Neural cell (in vitro differentiated cells): ENCODE data around the gene NEK10.

Experiments used
- EZH2 ChIP-seq: fragments of 200-600, 300-800 bp; shearing (Covaris generic), sonication (generic); IDR thresholded peaks from 2 replicates; pipeline ENCODE4 v1.6.1; 2014; ENCODE audit warnings: antibody characterized with exemption, low read length, borderline replicate concordance, mild to moderate bottlenecking; ENCODE audit not compliant: insufficient read depth, poor library complexity, severe bottlenecking
- POLR2AphosphoS5 ChIP-seq: IDR thresholded peaks from 2 replicates; pipeline ENCODE4 v1.6.1; 2012
- TAF1 ChIP-seq: IDR thresholded peaks from 2 replicates; pipeline ENCODE4 v1.6.1; 2012; ENCODE audit warnings: low read depth
- TF ChIP-seq, protein P1 (sequence below): fragments of 450-650 bp; IDR thresholded peaks from 2 replicates; pipeline ENCODE4 v1.5.1; 2014; ENCODE audit warnings: antibody characterized with exemption, mild to moderate bottlenecking, moderate library complexity; ENCODE audit not compliant: poor library complexity, severe bottlenecking
- TF ChIP-seq, protein P2 (sequence below): IDR thresholded peaks from 2 replicates; pipeline ENCODE4 v1.6.1; 2012; ENCODE audit warnings: borderline replicate concordance

DNA sequence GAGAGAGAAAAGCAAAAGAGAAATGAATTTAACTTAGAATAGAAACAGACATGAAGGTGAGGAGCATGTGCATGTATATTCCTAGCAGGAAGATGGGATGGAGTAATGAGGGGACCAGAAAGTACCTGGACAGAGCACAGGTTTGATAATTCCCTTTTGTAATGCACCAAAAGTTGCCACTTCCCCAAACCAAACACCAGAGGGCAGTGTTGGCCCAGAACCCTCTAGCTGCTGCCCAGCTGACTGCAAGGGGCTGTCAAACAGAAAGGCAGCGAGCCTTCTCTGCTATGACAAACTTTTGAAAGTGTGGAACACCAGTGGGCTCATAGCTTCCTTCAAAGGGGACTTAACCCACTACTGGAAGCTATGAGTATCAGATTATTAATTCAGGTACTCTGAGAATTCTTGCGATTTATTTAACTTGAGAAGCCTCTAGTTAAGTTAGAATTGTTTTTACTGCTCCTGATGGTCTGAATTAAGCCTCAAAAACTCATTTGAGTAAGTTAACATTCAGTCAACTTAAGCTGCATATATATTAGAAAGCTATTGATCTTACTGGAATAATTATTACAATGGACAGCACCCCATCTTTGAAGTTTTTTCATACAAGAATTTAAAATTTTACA, 234.9 kb downstream of the NEK10 start:
- TF ChIP-seq, protein P1, sequence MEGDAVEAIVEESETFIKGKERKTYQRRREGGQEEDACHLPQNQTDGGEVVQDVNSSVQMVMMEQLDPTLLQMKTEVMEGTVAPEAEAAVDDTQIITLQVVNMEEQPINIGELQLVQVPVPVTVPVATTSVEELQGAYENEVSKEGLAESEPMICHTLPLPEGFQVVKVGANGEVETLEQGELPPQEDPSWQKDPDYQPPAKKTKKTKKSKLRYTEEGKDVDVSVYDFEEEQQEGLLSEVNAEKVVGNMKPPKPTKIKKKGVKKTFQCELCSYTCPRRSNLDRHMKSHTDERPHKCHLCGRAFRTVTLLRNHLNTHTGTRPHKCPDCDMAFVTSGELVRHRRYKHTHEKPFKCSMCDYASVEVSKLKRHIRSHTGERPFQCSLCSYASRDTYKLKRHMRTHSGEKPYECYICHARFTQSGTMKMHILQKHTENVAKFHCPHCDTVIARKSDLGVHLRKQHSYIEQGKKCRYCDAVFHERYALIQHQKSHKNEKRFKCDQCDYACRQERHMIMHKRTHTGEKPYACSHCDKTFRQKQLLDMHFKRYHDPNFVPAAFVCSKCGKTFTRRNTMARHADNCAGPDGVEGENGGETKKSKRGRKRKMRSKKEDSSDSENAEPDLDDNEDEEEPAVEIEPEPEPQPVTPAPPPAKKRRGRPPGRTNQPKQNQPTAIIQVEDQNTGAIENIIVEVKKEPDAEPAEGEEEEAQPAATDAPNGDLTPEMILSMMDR: peak; percentile 89
- TF ChIP-seq POLR2AphosphoS5: no peak
- no peak for TF ChIP-seq TAF1
- TF ChIP-seq, protein P2, sequence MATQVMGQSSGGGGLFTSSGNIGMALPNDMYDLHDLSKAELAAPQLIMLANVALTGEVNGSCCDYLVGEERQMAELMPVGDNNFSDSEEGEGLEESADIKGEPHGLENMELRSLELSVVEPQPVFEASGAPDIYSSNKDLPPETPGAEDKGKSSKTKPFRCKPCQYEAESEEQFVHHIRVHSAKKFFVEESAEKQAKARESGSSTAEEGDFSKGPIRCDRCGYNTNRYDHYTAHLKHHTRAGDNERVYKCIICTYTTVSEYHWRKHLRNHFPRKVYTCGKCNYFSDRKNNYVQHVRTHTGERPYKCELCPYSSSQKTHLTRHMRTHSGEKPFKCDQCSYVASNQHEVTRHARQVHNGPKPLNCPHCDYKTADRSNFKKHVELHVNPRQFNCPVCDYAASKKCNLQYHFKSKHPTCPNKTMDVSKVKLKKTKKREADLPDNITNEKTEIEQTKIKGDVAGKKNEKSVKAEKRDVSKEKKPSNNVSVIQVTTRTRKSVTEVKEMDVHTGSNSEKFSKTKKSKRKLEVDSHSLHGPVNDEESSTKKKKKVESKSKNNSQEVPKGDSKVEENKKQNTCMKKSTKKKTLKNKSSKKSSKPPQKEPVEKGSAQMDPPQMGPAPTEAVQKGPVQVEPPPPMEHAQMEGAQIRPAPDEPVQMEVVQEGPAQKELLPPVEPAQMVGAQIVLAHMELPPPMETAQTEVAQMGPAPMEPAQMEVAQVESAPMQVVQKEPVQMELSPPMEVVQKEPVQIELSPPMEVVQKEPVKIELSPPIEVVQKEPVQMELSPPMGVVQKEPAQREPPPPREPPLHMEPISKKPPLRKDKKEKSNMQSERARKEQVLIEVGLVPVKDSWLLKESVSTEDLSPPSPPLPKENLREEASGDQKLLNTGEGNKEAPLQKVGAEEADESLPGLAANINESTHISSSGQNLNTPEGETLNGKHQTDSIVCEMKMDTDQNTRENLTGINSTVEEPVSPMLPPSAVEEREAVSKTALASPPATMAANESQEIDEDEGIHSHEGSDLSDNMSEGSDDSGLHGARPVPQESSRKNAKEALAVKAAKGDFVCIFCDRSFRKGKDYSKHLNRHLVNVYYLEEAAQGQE: no peak
- no peak for TF ChIP-seq EZH2
